ENCODE data around the gene PAOX.

DNA sequence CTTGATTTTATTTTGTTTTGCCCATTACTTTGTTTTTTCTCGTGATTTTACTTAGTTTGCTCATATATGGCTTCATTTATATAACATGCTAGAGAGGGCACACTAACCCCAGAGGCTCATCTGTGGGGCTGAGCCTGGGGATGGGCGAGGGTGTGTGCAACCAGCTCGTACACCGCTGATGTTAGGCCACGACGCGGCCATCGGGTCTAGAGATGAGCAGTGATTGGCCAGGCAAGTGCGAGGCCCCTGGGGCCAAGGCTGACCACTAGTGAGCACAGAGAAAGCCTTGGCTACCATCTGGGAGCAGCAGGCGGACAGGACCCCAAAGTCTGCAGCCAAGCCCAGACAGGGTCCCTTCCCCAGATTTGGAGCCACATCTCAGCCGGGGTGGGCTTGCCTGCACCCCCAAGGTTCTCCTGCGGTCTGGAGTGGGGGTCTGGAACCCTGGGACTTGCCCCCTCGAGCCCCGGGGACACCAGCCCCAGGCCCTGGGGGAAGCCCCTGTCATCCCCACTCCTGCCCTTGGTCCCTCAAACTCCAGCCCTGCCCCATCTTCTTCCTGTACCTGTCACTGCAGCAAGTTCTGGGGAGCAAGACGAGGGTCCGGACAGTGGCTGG lies 25.0 kb upstream of the PAOX start:
- TF ChIP-seq, protein P1, sequence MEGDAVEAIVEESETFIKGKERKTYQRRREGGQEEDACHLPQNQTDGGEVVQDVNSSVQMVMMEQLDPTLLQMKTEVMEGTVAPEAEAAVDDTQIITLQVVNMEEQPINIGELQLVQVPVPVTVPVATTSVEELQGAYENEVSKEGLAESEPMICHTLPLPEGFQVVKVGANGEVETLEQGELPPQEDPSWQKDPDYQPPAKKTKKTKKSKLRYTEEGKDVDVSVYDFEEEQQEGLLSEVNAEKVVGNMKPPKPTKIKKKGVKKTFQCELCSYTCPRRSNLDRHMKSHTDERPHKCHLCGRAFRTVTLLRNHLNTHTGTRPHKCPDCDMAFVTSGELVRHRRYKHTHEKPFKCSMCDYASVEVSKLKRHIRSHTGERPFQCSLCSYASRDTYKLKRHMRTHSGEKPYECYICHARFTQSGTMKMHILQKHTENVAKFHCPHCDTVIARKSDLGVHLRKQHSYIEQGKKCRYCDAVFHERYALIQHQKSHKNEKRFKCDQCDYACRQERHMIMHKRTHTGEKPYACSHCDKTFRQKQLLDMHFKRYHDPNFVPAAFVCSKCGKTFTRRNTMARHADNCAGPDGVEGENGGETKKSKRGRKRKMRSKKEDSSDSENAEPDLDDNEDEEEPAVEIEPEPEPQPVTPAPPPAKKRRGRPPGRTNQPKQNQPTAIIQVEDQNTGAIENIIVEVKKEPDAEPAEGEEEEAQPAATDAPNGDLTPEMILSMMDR (IDR thresholded peaks at IDR 0.05), result no peak
- no peak for TF ChIP-seq EZH2 (IDR thresholded peaks at IDR 0.05; ENCODE audit: borderline replicate concordance, insufficient read depth, low read depth, low read length, poor library complexity, severe bottlenecking)
